CD4-positive, CD25-positive, alpha-beta regulatory T cell (primary cell): ENCODE data around the gene MYO1G. TPM values are rescaled to one million over a fixed set of nuclear protein-coding genes. Genes with fewer than 3 reads are reported as not detected.

ENCODE experiments used
- ATAC-seq, 2 donors: fragments of 150-1000 bp; cut with Tn5 transposase; one replicate each; pipeline ENCODE4 v1.10.0; 2021; ENCODE audit warnings: low read depth in 2 of 2, moderate number of reproducible peaks in 2 of 2, moderate library complexity in 1 of 2
- DNase-seq, 3 donors: peaks; one replicate each; pipeline versions ENCODE4 v3.0.0 to v3.0.0-alpha.2; 2012 to 2022; ENCODE audit warnings: mixed read lengths in 1 of 3
- H3K27ac ChIP-seq: one replicate; pipeline ENCODE4 v1.7.0; 2013; ENCODE audit warnings: mild to moderate bottlenecking, low read length; ENCODE audit not compliant: insufficient read depth, poor library complexity, severe bottlenecking
- H3K27me3 ChIP-seq: one replicate; pipeline ENCODE4 v1.7.0; 2013; ENCODE audit warnings: low read length; ENCODE audit not compliant: control insufficient read depth, insufficient read depth
- H3K36me3 ChIP-seq: one replicate; pipeline ENCODE4 v1.7.0; 2013; ENCODE audit warnings: mild to moderate bottlenecking, low read length, moderate library complexity; ENCODE audit not compliant: control insufficient read depth, insufficient read depth
- H3K4me1 ChIP-seq: 2 replicates; pipeline ENCODE4 v1.7.0; 2013; ENCODE audit warnings: mild to moderate bottlenecking, low read length; ENCODE audit not compliant: insufficient read depth, control insufficient read depth, poor library complexity, severe bottlenecking
- H3K4me3 ChIP-seq: one replicate; pipeline ENCODE4 v1.7.0; 2013; ENCODE audit warnings: low read depth, mild to moderate bottlenecking, low read length, moderate library complexity
- H3K9me3 ChIP-seq, 2 experiments: 1 replicate in 1 of 2; 2 replicates in 1 of 2; pipeline ENCODE4 v1.7.0; 2013; ENCODE audit warnings: low read length in 2 of 2, mild to moderate bottlenecking in 1 of 2, moderate library complexity in 1 of 2; ENCODE audit not compliant: control insufficient read depth in 2 of 2
- H3K27ac Mint-ChIP-seq, 3 donors: one replicate each; pipeline ENCODE4 v1.8.0; 2020 to 2022; ENCODE audit warnings: mild to moderate bottlenecking in 3 of 3, mixed read lengths in 3 of 3, moderate library complexity in 2 of 3
- H3K27me3 Mint-ChIP-seq: one replicate; pipeline ENCODE4 v1.8.0; 2022; ENCODE audit warnings: mild to moderate bottlenecking, mixed read lengths
- H3K36me3 Mint-ChIP-seq: one replicate; pipeline ENCODE4 v1.8.0; 2020; ENCODE audit warnings: mixed read lengths
- H3K4me1 Mint-ChIP-seq, 4 donors: one replicate each; pipeline ENCODE4 v1.8.0; 2020 to 2022; ENCODE audit warnings: mixed read lengths in 4 of 4, mild to moderate bottlenecking in 1 of 4
- H3K4me3 Mint-ChIP-seq, 4 donors: one replicate each; pipeline ENCODE4 v1.8.0; 2020 to 2022; ENCODE audit warnings: mild to moderate bottlenecking in 4 of 4, mixed read lengths in 4 of 4, moderate library complexity in 3 of 4
- H3K9me3 Mint-ChIP-seq, 7 donors: one replicate each; pipeline ENCODE4 v1.8.0; 2020 to 2022; ENCODE audit warnings: mixed read lengths in 7 of 7, mild to moderate bottlenecking in 3 of 7, moderate library complexity in 2 of 7
- polyA plus RNA-seq, 4 donors: library from polyadenylated mRNA; unstranded; fragments of 300-500 nt; fragmentation: Illumina TruSeq; gene quantifications; one replicate each; pipeline ENCODE4 v1.2.3, GENCODE V29; 2021
- total RNA-seq: library from RNA; stranded (reverse); gene quantifications from one replicate; pipeline ENCODE4 v1.2.3, GENCODE V29; 2022

The MYO1G gene
- total and polyA plus RNA-seq, 5 donors from 2014 or later: 132 to 427 (median 186) TPM

DNA sequence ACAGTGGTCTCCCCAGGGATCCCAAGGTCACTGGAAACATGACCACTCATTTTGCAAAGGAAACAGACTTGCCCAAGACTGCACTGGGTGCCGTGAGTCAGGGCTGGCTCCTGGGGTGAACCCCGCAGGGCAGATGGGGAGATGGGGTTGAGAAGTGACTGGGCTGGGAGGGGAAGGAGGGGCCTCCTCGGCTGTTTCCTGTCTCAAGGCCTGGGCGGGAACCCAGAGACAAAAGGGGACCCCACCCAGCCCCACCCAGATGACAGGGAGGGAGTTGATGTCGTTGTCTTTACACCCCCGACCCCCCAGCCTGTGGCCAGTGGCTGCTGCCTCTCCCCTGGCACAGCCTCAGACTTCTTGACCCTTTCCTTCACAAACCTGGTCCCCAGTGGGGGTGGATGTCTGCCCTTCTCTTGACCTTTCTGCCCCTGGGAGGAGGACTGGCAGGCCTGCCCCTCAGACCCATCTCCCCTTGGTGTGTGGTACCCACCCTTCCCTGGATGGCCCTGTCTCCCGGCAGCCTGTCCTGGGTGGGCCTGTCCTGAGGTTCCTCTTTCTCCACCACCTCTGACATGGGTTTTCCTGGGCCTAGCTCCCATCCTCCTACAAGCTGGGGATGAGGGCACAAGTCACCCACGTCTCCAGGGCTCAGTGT lies 1.4 kb downstream of the MYO1G start:
- Histone ChIP-seq H3K27ac (peak overlapping the region; percentile 94), H3K27me3 (no peaks in the 10 kb centered on the region), H3K9me3 (no peaks in the 10 kb centered on the region), H3K36me3 (peaks cover 46% of the 10 kb centered on the region), H3K4me1 (peaks cover 81% of the 10 kb centered on the region), H3K4me3 (peak overlapping the region; percentile 90)
- H3K4me1 Mint-ChIP-seq: peaks cover under 1 to 90% (median 40%) of the 10 kb centered on the region in 4 donors
- H3K27ac Mint-ChIP-seq: peak overlapping the region; percentile 98
- peak; percentile 62 to 66 for ATAC-seq
- H3K4me3 Mint-ChIP-seq: peak overlapping the region; percentile 90 to 96 (median 96)
- peak; percentile 60 to 94 (median 72) for DNase-seq
- no peaks in the 10 kb centered on the region for H3K9me3 Mint-ChIP-seq
- H3K27me3 Mint-ChIP-seq: peaks cover 4% of the 10 kb centered on the region
- peaks cover 16% of the 10 kb centered on the region for H3K36me3 Mint-ChIP-seq

DNA sequence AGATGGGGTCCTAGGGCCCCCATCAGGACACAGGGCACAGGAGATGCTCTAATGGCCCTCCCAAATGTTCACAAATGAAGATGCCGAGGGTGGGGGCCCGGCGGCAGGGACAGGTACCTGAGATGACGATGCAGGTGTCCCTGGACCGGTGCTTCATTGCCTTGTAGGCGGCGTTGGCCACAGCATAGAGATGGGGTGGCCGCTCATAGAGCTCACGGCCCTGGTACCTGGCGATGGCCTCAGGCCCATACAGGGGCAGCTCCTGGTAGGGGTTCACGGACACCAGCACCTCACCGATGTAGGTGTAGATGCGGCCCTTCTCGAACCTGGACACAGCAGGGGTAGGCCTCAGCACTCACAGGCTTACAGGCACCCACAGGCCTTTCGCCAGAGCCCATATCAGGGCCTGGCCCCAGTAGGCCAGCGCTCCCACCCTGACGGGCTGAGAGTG lies 2.0 kb downstream of the MYO1G start:
- no peak for DNase-seq
- peak overlapping the region; percentile 70 for H3K4me3 ChIP-seq
- peaks cover 80% of the 10 kb centered on the region for H3K4me1 ChIP-seq
- H3K9me3 Mint-ChIP-seq: no peaks in the 10 kb centered on the region
- peaks cover 48% of the 10 kb centered on the region for H3K36me3 ChIP-seq
- peaks cover 4% of the 10 kb centered on the region for H3K27me3 Mint-ChIP-seq
- ATAC-seq: no peak
- no peaks in the 10 kb centered on the region for H3K27me3 ChIP-seq
- peak overlapping the region; percentile 90 to 96 (median 96) for H3K4me3 Mint-ChIP-seq
- peak overlapping the region; percentile 98 for H3K27ac Mint-ChIP-seq
- peak overlapping the region; percentile 94 for H3K27ac ChIP-seq
- peaks cover 0 to 90% (median 39%) of the 10 kb centered on the region in 4 donors for H3K4me1 Mint-ChIP-seq
- H3K36me3 Mint-ChIP-seq: peaks cover 14% of the 10 kb centered on the region
- H3K9me3 ChIP-seq: no peaks in the 10 kb centered on the region

DNA sequence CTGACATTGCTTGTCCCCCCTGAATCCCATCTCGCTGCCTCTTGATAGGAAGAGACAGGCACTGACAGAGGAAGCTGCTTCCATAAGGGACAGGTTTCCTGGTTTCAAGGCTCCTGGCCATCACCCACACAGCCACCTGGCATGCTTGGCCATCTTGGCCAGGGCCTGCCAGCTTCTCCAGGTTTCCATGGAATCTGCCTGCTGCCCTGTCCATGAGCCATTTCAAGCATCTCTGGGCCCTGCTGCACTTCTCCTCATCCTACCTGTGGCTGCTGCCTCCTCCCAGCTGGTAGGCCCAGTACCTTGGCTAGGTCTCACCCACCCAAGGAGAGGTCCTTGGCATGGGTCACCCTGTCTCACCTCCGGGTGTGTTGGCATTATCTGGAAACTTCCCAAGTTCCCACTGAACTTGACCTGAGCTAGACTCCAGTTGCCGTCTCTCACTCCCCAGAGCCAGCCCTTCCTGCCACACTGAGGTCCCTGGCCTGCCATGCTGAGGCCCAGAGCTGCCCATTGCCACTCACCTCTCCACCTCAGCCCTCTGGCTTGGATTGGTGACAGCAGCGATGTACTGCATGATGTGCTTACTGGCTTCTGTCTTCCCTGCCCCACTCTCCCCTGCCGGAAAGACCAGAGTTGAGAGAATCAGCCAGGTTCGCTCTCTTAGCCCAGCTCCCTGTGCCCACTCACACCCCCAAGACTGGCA lies 2.6 kb downstream of the MYO1G start:
- no peak for DNase-seq
- Mint-ChIP-seq H3K36me3 (peaks cover 14% of the 10 kb centered on the region), H3K9me3 (no peaks in the 10 kb centered on the region), H3K4me1 (peaks cover 0 to 87% (median 38%) of the 10 kb centered on the region in 4 donors), H3K4me3 (peak overlapping the region; percentile 90 to 96 (median 96)), H3K27me3 (peaks cover 4% of the 10 kb centered on the region), H3K27ac (peak overlapping the region; percentile 65 to 98 (median 88))
- ATAC-seq: no peak
- peak overlapping the region; percentile 94 for H3K27ac ChIP-seq
- H3K36me3 ChIP-seq: peaks cover 53% of the 10 kb centered on the region
- peak overlapping the region; percentile 70 for H3K4me3 ChIP-seq
- no peaks in the 10 kb centered on the region for H3K27me3 ChIP-seq
- H3K9me3 ChIP-seq: no peaks in the 10 kb centered on the region
- peaks cover 74% of the 10 kb centered on the region for H3K4me1 ChIP-seq

DNA sequence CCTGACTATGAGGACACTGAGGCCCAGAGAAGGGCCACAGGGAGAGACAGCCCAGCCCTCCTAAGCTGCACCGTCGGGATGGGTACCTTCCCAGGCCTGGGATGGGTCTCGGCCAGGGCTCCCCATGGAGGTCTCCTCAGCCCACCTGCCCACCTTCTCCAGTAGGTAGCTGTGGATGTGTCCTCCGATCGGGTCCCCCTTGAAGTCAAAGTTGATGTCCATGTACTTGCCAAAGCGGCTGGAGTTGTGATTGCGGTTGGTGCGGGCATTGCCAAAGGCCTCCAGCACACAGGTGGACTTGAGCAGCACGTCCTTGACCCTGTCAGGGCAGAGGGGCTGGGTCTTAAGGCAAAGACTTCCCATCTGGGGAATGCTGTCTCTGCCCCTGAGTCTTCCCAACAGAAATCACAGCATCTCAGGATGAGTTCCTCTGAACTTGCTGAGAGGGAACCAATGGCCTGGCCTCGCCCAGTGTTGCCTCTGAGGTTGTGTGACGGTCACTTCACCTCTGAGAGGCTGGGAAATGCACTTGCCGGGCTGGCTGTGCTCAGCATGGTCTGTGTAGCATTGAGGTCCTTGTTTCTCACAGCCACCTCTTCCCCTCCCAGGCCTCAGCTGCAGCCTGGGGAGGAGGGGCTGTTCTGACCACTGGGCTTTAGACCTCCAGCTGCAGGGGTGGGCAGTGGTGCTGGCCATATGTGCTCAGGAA lies 3.3 kb downstream of the MYO1G start:
- no peaks in the 10 kb centered on the region for H3K9me3 Mint-ChIP-seq
- Histone ChIP-seq H3K27me3 (no peaks in the 10 kb centered on the region), H3K4me1 (peaks cover 68% of the 10 kb centered on the region), H3K27ac (peak overlapping the region; percentile 62), H3K4me3 (peak overlapping the region; percentile 70), H3K9me3 (no peaks in the 10 kb centered on the region), H3K36me3 (peaks cover 60% of the 10 kb centered on the region)
- DNase-seq: no peak
- H3K36me3 Mint-ChIP-seq: peaks cover 14% of the 10 kb centered on the region
- H3K27me3 Mint-ChIP-seq: peaks cover 2% of the 10 kb centered on the region
- ATAC-seq: no peak
- peak overlapping the region in 3 of 4 donors; percentile 24 to 96 (median 90) for H3K4me3 Mint-ChIP-seq
- H3K4me1 Mint-ChIP-seq: peaks cover 0 to 80% (median 32%) of the 10 kb centered on the region in 4 donors
- H3K27ac Mint-ChIP-seq: peak overlapping the region; percentile 55 to 98 (median 91)

DNA sequence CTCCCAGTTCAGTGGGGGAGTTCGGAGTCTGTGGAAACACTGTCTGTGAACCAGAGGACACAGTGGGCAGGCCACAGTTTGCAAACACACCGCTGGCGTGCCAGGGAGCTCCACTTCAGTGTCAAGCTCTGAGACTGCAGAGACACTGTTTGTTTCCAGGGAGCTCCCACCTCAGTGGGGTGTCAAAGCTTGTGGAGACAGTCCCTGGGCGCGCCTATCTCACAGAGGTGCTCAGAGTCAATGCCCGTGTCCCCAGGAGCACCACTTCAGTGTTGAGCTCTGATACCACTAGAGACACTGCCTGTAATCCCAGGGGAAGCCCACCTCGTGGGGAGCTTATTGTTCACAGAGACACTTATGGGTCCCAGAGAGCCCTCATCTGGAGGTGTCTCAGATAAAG lies 4.3 kb downstream of the MYO1G start:
- H3K27ac ChIP-seq: peak overlapping the region; percentile 62
- DNase-seq (no peak), ATAC-seq (no peak)
- no peak overlapping the region for H3K4me3 ChIP-seq
- Mint-ChIP-seq H3K4me3 (peak overlapping the region; percentile 51 to 90 (median 72)), H3K9me3 (no peaks in the 10 kb centered on the region), H3K36me3 (peaks cover 14% of the 10 kb centered on the region), H3K4me1 (peaks cover 0 to 71% (median 26%) of the 10 kb centered on the region in 4 donors), H3K27me3 (no peaks in the 10 kb centered on the region), H3K27ac (peak overlapping the region; percentile 57 to 98 (median 76))
- H3K27me3 ChIP-seq: no peaks in the 10 kb centered on the region
- H3K36me3 ChIP-seq: peaks cover 70% of the 10 kb centered on the region
- H3K4me1 ChIP-seq: peaks cover 58% of the 10 kb centered on the region
- no peaks in the 10 kb centered on the region for H3K9me3 ChIP-seq

DNA sequence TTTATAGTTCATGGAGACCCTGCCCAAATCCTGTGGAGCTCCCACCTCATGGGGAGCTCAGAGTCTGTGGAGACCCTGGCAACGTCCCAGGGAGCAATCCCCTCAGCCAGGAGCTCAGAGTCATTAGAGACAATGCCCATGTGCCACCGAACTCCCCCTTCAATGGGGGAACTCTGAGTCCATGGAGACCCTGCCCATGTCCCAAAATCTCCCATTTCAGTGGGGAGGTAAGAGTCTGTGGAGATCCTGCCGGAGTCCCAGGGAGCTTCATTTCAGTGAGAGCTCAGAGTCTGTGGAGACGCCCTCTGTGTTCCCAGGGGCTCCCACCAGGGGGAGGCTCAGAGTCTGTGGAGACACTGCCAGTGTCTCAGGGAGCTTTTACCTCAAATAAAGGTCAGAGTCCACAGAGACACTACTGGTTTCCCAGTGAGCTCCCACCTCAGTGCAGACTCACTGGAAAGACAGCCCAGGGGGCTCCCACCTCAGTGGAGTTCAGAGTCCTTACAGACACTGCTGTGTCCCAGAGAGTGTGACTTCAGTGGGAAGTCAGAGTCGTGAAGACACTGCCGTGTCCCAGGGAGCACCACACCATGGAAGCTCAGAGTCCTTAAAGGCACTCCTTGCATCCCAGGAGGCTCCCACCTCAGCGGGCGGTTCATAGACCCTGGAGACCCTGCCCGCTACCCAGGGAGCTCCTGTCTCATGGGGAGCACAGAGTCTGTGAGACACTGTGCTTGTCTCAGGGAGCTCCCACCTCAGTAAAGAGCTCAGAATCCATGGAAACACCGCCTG lies 5.0 kb downstream of the MYO1G start:
- peak overlapping the region; percentile 62 for H3K27ac ChIP-seq
- peaks cover 14% of the 10 kb centered on the region for H3K36me3 Mint-ChIP-seq
- H3K4me1 Mint-ChIP-seq: peaks cover 0 to 63% (median 20%) of the 10 kb centered on the region in 4 donors

DNA sequence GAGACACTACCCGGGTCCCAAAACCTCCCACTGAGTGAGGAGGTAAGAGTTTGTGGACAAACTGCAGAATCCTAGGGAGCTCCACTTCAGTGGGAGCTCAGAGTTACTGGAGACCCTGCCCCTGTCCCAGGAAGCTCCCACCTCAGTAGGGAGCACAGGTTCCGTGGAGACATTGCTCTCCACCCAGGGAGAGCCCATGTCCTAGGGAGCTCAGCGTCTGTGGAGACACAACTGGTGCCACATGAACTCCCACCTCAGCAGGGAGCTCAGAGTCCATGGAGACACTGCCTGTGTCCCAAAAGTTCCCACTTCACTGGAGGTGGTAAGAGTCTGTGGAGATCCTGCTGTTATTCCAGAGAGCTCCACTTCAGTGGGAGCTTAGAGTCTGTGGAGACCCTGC lies 6.3 kb downstream of the MYO1G start:
- ATAC-seq: no peak
- peaks cover 0 to 59% (median 20%) of the 10 kb centered on the region in 4 donors for H3K4me1 Mint-ChIP-seq

More for the DNA sequence above, 5.0 kb downstream of the MYO1G start:
- no peaks in the 10 kb centered on the region for H3K9me3 Mint-ChIP-seq
- DNase-seq (peak; percentile 36 to 63 (median 57)), ATAC-seq (peak; percentile 20 to 26)
- no peaks in the 10 kb centered on the region for H3K27me3 ChIP-seq
- no peaks in the 10 kb centered on the region for H3K27me3 Mint-ChIP-seq
- H3K4me3 ChIP-seq: no peak overlapping the region
- peaks cover 51% of the 10 kb centered on the region for H3K4me1 ChIP-seq
- H3K9me3 ChIP-seq: no peaks in the 10 kb centered on the region
- peaks cover 75% of the 10 kb centered on the region for H3K36me3 ChIP-seq
- H3K27ac Mint-ChIP-seq: peak overlapping the region in 2 of 3 donors; percentile 20 to 47
- peak overlapping the region in 2 of 4 donors; percentile 51 to 90 for H3K4me3 Mint-ChIP-seq

More for the DNA sequence above, 6.3 kb downstream of the MYO1G start:
- Mint-ChIP-seq H3K27me3 (no peaks in the 10 kb centered on the region), H3K9me3 (no peaks in the 10 kb centered on the region), H3K36me3 (peaks cover 17% of the 10 kb centered on the region), H3K27ac (peak overlapping the region in 2 of 3 donors; percentile 42 to 80), H3K4me3 (peak overlapping the region in 1 of 4 donors; percentile 32)
- Histone ChIP-seq H3K4me3 (no peak overlapping the region), H3K27ac (no peak overlapping the region), H3K9me3 (no peaks in the 10 kb centered on the region), H3K4me1 (peaks cover 39% of the 10 kb centered on the region), H3K36me3 (peaks cover 86% of the 10 kb centered on the region), H3K27me3 (no peaks in the 10 kb centered on the region)
- DNase-seq: no peak
